ENCODE results near the gene USP7.

- TF ChIP-seq POLR2A (IDR thresholded peaks at IDR 0.05), result no peak
- TF ChIP-seq, protein P1, sequence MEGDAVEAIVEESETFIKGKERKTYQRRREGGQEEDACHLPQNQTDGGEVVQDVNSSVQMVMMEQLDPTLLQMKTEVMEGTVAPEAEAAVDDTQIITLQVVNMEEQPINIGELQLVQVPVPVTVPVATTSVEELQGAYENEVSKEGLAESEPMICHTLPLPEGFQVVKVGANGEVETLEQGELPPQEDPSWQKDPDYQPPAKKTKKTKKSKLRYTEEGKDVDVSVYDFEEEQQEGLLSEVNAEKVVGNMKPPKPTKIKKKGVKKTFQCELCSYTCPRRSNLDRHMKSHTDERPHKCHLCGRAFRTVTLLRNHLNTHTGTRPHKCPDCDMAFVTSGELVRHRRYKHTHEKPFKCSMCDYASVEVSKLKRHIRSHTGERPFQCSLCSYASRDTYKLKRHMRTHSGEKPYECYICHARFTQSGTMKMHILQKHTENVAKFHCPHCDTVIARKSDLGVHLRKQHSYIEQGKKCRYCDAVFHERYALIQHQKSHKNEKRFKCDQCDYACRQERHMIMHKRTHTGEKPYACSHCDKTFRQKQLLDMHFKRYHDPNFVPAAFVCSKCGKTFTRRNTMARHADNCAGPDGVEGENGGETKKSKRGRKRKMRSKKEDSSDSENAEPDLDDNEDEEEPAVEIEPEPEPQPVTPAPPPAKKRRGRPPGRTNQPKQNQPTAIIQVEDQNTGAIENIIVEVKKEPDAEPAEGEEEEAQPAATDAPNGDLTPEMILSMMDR (IDR thresholded peaks at IDR 0.05), result no peak
- no peak for TF ChIP-seq EP300 (IDR thresholded peaks at IDR 0.05)
Observed at GRCh38 chr16:8931859-8932258, 31.8 kb downstream of the USP7 start.

All from ovary (tissue), 3 donors.